ENCODE measurements around the gene ALKBH4. TPM values are rescaled to one million over a fixed set of nuclear protein-coding genes. Genes with fewer than 3 reads are reported as not detected.

The ALKBH4 gene
- total RNA-seq, 2 donors from 2014 or later: 9.1 to 11.8 TPM

- DNase-seq (peak in 1 of 2 donors; percentile 0), ATAC-seq (replicated peaks in 1 of 2) (no peak)
- no peak overlapping the region for H3K27ac Mint-ChIP-seq
- H3K4me1 Mint-ChIP-seq (ENCODE audit: low read depth): peaks cover 2% of the 10 kb centered on the region
- no peaks in the 10 kb centered on the region for H3K36me3 Mint-ChIP-seq (ENCODE audit: insufficient read depth in 2 of 2)
- H3K4me3 Mint-ChIP-seq: no peak overlapping the region
- H3K27me3 Mint-ChIP-seq (ENCODE audit: low read depth): no peaks in the 10 kb centered on the region
- H3K9me3 Mint-ChIP-seq: no peaks in the 10 kb centered on the region
Observed at GRCh38 chr7:102471791-102472125, 7.1 kb upstream of the ALKBH4 start.

GRCh38 chr7:102469972-102470825 lies 5.5 kb upstream of the ALKBH4 start:
- Mint-ChIP-seq H3K27me3 (ENCODE audit: low read depth) (no peaks in the 10 kb centered on the region), H3K9me3 (no peaks in the 10 kb centered on the region), H3K36me3 (ENCODE audit: insufficient read depth in 2 of 2) (no peaks in the 10 kb centered on the region), H3K27ac (no peak overlapping the region), H3K4me1 (ENCODE audit: low read depth) (peaks cover 13% of the 10 kb centered on the region), H3K4me3 (no peak overlapping the region)
- ATAC-seq (replicated peaks in 1 of 2) (no peak), DNase-seq (no peak)

GRCh38 chr7:102469351-102469971 lies 4.8 kb upstream of the ALKBH4 start:
- Mint-ChIP-seq H3K36me3 (ENCODE audit: insufficient read depth in 2 of 2) (no peaks in the 10 kb centered on the region), H3K9me3 (no peaks in the 10 kb centered on the region), H3K4me3 (no peak overlapping the region), H3K4me1 (ENCODE audit: low read depth) (peaks cover 13% of the 10 kb centered on the region), H3K27ac (no peak overlapping the region), H3K27me3 (ENCODE audit: low read depth) (no peaks in the 10 kb centered on the region)
- DNase-seq (no peak), ATAC-seq (replicated peaks in 1 of 2) (no peak)

GRCh38 chr7:102468478-102469350 lies 4.1 kb upstream of the ALKBH4 start:
- ATAC-seq (replicated peaks in 1 of 2) (no peak), DNase-seq (no peak)
- H3K4me1 Mint-ChIP-seq (ENCODE audit: low read depth): peaks cover 19% of the 10 kb centered on the region
- no peaks in the 10 kb centered on the region for H3K9me3 Mint-ChIP-seq
- no peak overlapping the region for H3K27ac Mint-ChIP-seq
- no peak overlapping the region for H3K4me3 Mint-ChIP-seq
- no peaks in the 10 kb centered on the region for H3K36me3 Mint-ChIP-seq (ENCODE audit: insufficient read depth in 2 of 2)
- H3K27me3 Mint-ChIP-seq (ENCODE audit: low read depth): no peaks in the 10 kb centered on the region

- H3K4me1 Mint-ChIP-seq (ENCODE audit: low read depth): peaks cover 24% of the 10 kb centered on the region
- no peak overlapping the region for H3K27ac Mint-ChIP-seq
- no peaks in the 10 kb centered on the region for H3K9me3 Mint-ChIP-seq
- H3K4me3 Mint-ChIP-seq: no peak overlapping the region
- no peak for DNase-seq
- no peaks in the 10 kb centered on the region for H3K36me3 Mint-ChIP-seq (ENCODE audit: insufficient read depth in 2 of 2)
- no peak for ATAC-seq (replicated peaks in 1 of 2)
- no peaks in the 10 kb centered on the region for H3K27me3 Mint-ChIP-seq (ENCODE audit: low read depth)
Observed at GRCh38 chr7:102467581-102468477, 3.2 kb upstream of the ALKBH4 start.

- ATAC-seq (replicated peaks in 1 of 2) (no peak), DNase-seq (no peak)
- Mint-ChIP-seq H3K27me3 (ENCODE audit: low read depth) (no peaks in the 10 kb centered on the region), H3K27ac (no peak overlapping the region), H3K9me3 (no peaks in the 10 kb centered on the region), H3K4me3 (peak overlapping the region; percentile 94 to 96), H3K4me1 (ENCODE audit: low read depth) (peaks cover 37% of the 10 kb centered on the region), H3K36me3 (ENCODE audit: insufficient read depth in 2 of 2) (peaks cover 0 to 2% of the 10 kb centered on the region in 2 donors)
Observed at GRCh38 chr7:102466097-102466496, 1.4 kb upstream of the ALKBH4 start.

GRCh38 chr7:102463841-102464576 lies 654 bp downstream of the ALKBH4 start:
- no peaks in the 10 kb centered on the region for H3K9me3 Mint-ChIP-seq
- H3K27me3 Mint-ChIP-seq (ENCODE audit: low read depth): no peaks in the 10 kb centered on the region
- H3K4me1 Mint-ChIP-seq (ENCODE audit: low read depth): peaks cover 37% of the 10 kb centered on the region
- peak overlapping the region; percentile 94 to 96 for H3K4me3 Mint-ChIP-seq
- H3K36me3 Mint-ChIP-seq (ENCODE audit: insufficient read depth in 2 of 2): peaks cover 0 to 3% of the 10 kb centered on the region in 2 donors
- no peak for ATAC-seq (replicated peaks in 1 of 2)
- H3K27ac Mint-ChIP-seq: peak overlapping the region; percentile 79
- no peak for DNase-seq

- ATAC-seq (replicated peaks in 1 of 2): no peak
- Mint-ChIP-seq H3K4me1 (ENCODE audit: low read depth) (peaks cover 24% of the 10 kb centered on the region), H3K36me3 (ENCODE audit: insufficient read depth in 2 of 2) (peaks cover 0 to 5% of the 10 kb centered on the region in 2 donors), H3K27ac (no peak overlapping the region), H3K9me3 (no peaks in the 10 kb centered on the region), H3K4me3 (no peak overlapping the region), H3K27me3 (ENCODE audit: low read depth) (no peaks in the 10 kb centered on the region)
- DNase-seq: no peak
Observed at GRCh38 chr7:102460467-102460866, 4.2 kb downstream of the ALKBH4 start.

GRCh38 chr7:102459221-102459844 lies 5.3 kb downstream of the ALKBH4 start:
- Mint-ChIP-seq H3K4me1 (ENCODE audit: low read depth) (peaks cover 24% of the 10 kb centered on the region), H3K27ac (no peak overlapping the region), H3K27me3 (ENCODE audit: low read depth) (no peaks in the 10 kb centered on the region), H3K9me3 (no peaks in the 10 kb centered on the region), H3K36me3 (ENCODE audit: insufficient read depth in 2 of 2) (peaks cover 0 to 5% of the 10 kb centered on the region in 2 donors), H3K4me3 (no peak overlapping the region)
- ATAC-seq (replicated peaks in 1 of 2): no peak
- DNase-seq: no peak

GRCh38 chr7:102457352-102457924 lies 7.2 kb downstream of the ALKBH4 start:
- Mint-ChIP-seq H3K4me1 (ENCODE audit: low read depth) (peaks cover 8% of the 10 kb centered on the region), H3K36me3 (ENCODE audit: insufficient read depth in 2 of 2) (peaks cover 0 to 5% of the 10 kb centered on the region in 2 donors), H3K9me3 (no peaks in the 10 kb centered on the region), H3K4me3 (no peak overlapping the region), H3K27me3 (ENCODE audit: low read depth) (no peaks in the 10 kb centered on the region), H3K27ac (no peak overlapping the region)
- ATAC-seq (replicated peaks in 1 of 2): no peak
- no peak for DNase-seq

GRCh38 chr7:102456327-102456726 lies 8.3 kb downstream of the ALKBH4 start:
- no peak for ATAC-seq (replicated peaks in 1 of 2)

More at GRCh38 chr7:102456327-102456726, 8.3 kb downstream of the ALKBH4 start:
- DNase-seq: no peak
- H3K4me1 Mint-ChIP-seq (ENCODE audit: low read depth): no peaks in the 10 kb centered on the region
- H3K9me3 Mint-ChIP-seq: no peaks in the 10 kb centered on the region
- H3K27ac Mint-ChIP-seq: no peak overlapping the region
- H3K27me3 Mint-ChIP-seq (ENCODE audit: low read depth): no peaks in the 10 kb centered on the region
- peaks cover 0 to 3% of the 10 kb centered on the region in 2 donors for H3K36me3 Mint-ChIP-seq (ENCODE audit: insufficient read depth in 2 of 2)
- no peak overlapping the region for H3K4me3 Mint-ChIP-seq

Data from activated T-cell treated with anti-CD3 and anti-CD28 coated beads, Interleukin-2, amount 50 U/mL, for 72 hours (primary cell).